Parathyroid adenoma (tissue), 2 donors: Measurements from ENCODE around the gene RAI2.

Experiments used
- H2AFZ ChIP-seq: fragments of 300-600 bp; sonication (generic); one replicate; pipeline ENCODE4 v1.7.0; 2017; ENCODE audit warnings: antibody characterized with exemption, mild to moderate bottlenecking
- H3K27ac ChIP-seq: fragments of 300-600 bp; sonication (generic); one replicate; pipeline ENCODE4 v1.7.0; 2017
- H3K27me3 ChIP-seq: fragments of 300-600 bp; sonication (generic); one replicate; pipeline ENCODE4 v1.7.0; 2017; ENCODE audit warnings: low read length; ENCODE audit not compliant: control insufficient read depth, insufficient read depth
- H3K36me3 ChIP-seq: fragments of 300-600 bp; sonication (generic); one replicate; pipeline ENCODE4 v1.7.0; 2017; ENCODE audit warnings: low read length; ENCODE audit not compliant: control insufficient read depth, insufficient read depth
- H3K4me1 ChIP-seq: fragments of 300-600 bp; sonication (generic); one replicate; pipeline ENCODE4 v1.7.0; 2017; ENCODE audit warnings: control low read depth
- H3K4me2 ChIP-seq: fragments of 300-600 bp; sonication (generic); one replicate; pipeline ENCODE4 v1.7.0; 2017; ENCODE audit warnings: low read length
- H3K4me3 ChIP-seq: fragments of 300-600 bp; sonication (generic); one replicate; pipeline ENCODE4 v1.7.0; 2017; ENCODE audit warnings: low read depth, low read length
- H3K79me2 ChIP-seq: fragments of 300-600 bp; sonication (generic); one replicate; pipeline ENCODE4 v1.7.0; 2017; ENCODE audit warnings: control low read depth
- H3K9ac ChIP-seq: fragments of 300-600 bp; sonication (generic); one replicate; pipeline ENCODE4 v1.7.0; 2017; ENCODE audit warnings: mild to moderate bottlenecking
- H3K9me3 ChIP-seq: fragments of 300-600 bp; sonication (generic); one replicate; pipeline ENCODE4 v1.7.0; 2017; ENCODE audit warnings: low read length; ENCODE audit not compliant: control insufficient read depth
- CTCF ChIP-seq: fragments of 300-600 bp; sonication (generic); IDR thresholded peaks from one replicate; pipeline ENCODE4 v1.7.0; 2017; ENCODE audit warnings: antibody characterized with exemption, mild to moderate bottlenecking
- donor health status: primary hyperparathyroidism.

Gene RAI2

DNA sequence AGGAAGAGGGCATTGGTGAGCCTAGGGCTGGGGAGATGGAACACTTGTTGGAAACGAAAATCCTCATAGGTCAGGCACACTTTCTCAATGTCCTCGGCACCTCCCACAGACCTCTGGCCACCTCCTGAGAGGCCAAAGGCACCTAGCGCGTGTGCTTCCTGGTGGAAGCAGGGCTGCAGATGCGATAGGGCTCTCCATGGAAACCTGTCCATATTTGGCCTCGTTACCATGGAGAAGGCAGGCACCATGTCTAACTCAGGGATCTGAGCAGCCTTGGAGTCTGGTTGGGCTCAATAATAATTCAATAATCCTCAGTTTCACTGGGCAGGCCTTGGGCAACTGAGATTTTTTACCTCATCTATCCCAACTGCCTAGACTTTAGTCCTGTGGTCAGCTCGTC, 58.3 kb downstream of the RAI2 start:
- Histone ChIP-seq H3K27me3 (no peaks in the 10 kb centered on the region), H3K4me2 (no peak overlapping the region), H3K36me3 (no peaks in the 10 kb centered on the region), H2AFZ (no peak overlapping the region), H3K9me3 (no peaks in the 10 kb centered on the region), H3K4me1 (no peaks in the 10 kb centered on the region), H3K79me2 (no peaks in the 10 kb centered on the region), H3K9ac (no peak overlapping the region), H3K27ac (no peak overlapping the region), H3K4me3 (no peak overlapping the region)
- TF ChIP-seq CTCF = no peak

DNA sequence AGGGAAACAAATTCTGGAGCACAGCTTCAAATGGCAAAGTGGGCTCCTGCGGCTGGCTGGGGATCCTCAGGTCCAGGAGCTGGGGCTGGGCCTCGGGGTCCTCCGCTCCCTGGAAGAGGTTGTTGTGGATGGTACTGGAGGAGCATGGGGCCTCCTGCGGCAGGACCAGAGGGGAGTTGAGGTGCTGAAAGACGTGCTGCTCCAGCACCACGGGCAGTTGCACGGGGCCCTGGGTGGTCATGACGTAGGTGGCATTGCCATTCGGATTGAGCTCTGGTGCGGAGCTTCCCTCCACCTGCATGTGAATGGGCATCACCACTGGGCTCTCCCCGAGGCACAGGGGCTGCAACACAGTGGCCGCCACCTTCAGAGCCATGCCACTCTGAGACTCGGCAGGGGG, 59.7 kb downstream of the RAI2 start:
- Histone ChIP-seq H3K9me3 (no peaks in the 10 kb centered on the region), H3K9ac (no peak overlapping the region), H2AFZ (no peak overlapping the region), H3K36me3 (no peaks in the 10 kb centered on the region), H3K4me2 (no peak overlapping the region), H3K4me1 (no peaks in the 10 kb centered on the region), H3K27ac (no peak overlapping the region), H3K79me2 (no peaks in the 10 kb centered on the region), H3K27me3 (no peaks in the 10 kb centered on the region), H3K4me3 (no peak overlapping the region)
- no peak for TF ChIP-seq CTCF

DNA sequence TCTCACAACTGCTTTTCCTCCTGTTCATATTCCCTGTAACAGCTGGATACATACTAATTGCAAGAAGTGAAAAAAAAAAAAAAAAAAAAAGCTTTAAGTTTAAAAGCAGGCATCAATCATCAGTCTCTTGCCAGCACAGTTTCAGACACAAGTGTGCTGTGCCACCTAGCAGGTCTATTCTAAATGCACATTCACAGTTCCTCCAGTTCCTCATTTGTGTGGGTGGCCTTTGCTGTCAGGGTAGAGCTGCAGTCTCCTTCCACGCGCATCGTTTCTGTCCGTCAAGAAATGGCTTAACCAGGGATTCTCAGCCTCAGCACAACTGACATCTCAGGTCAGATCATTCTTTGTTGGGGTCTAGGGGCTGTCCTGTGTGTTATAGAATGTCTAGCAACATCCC, 62.2 kb downstream of the RAI2 start:
- H3K4me3 ChIP-seq = no peak overlapping the region
- TF ChIP-seq CTCF = no peak
- no peaks in the 10 kb centered on the region for H3K4me1 ChIP-seq

GRCh38 chrX:17792826-17793225, 68.3 kb downstream of the RAI2 start:
- Histone ChIP-seq H3K4me2 (no peak overlapping the region), H3K9ac (no peak overlapping the region), H3K36me3 (no peaks in the 10 kb centered on the region), H3K9me3 (no peaks in the 10 kb centered on the region), H3K4me1 (no peaks in the 10 kb centered on the region), H2AFZ (no peak overlapping the region), H3K27me3 (no peaks in the 10 kb centered on the region), H3K79me2 (no peaks in the 10 kb centered on the region), H3K4me3 (no peak overlapping the region), H3K27ac (no peak overlapping the region)
- no peak for TF ChIP-seq CTCF

More for the DNA sequence above, 62.2 kb downstream of the RAI2 start:
- Histone ChIP-seq H3K9ac (no peak overlapping the region), H3K9me3 (no peaks in the 10 kb centered on the region), H3K27ac (no peak overlapping the region), H3K79me2 (no peaks in the 10 kb centered on the region), H3K27me3 (no peaks in the 10 kb centered on the region), H3K36me3 (no peaks in the 10 kb centered on the region), H3K4me2 (no peak overlapping the region), H2AFZ (no peak overlapping the region)

DNA sequence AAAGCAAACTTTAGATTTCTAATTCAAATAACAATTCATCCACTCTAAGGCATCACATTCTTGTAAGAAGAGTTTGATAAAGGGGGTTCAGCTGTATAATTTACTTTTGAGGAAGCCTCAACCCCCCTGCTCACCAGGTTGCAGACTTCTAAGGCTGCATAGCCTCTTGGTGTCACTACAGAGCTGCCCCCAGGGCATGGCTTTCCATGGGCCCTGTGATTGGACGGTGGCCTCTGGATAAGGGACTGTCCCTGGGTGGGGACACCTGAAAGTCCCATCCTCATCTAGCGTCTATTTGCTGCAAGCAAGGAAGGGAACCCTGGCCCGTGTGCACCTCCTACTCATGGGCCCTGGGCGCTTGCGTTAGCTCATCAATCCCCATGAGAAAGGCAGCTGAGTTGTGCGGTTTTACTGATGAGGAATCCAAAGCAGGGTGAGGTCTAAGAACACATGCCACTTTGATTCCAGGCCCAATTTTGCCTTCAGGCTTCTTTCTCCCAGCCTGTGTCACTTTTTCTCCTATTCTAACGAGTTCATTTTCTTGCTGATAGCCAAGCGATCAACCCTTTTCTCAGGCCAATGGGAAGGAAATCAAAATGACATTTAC, 72.0 kb downstream of the RAI2 start:
- H2AFZ ChIP-seq = no peak overlapping the region
- H3K4me1 ChIP-seq = no peaks in the 10 kb centered on the region
- H3K36me3 ChIP-seq = no peaks in the 10 kb centered on the region
- no peak overlapping the region for H3K4me2 ChIP-seq
- H3K4me3 ChIP-seq = no peak overlapping the region
- H3K79me2 ChIP-seq = no peaks in the 10 kb centered on the region
- H3K27ac ChIP-seq = no peak overlapping the region
- no peak overlapping the region for H3K9ac ChIP-seq
- TF ChIP-seq CTCF = no peak
- H3K9me3 ChIP-seq = no peaks in the 10 kb centered on the region
- H3K27me3 ChIP-seq = no peaks in the 10 kb centered on the region
